Stimulated activated CD4-positive, alpha-beta T cell treated with anti-CD3 and anti-CD28 coated beads, Interleukin-1b, Interleukin-23, amount 100 ng/mL, for 48 hours (primary cell): ENCODE data around the gene PTPN2.
A peak's percentile ranks its signal among the peaks of the same experiment; 100 is the strongest.
"Not testable (repeated sequence)": the region's sequence is repeated elsewhere in the genome, so short reads cannot be mapped to it uniquely, and the experiment has no call there.

Experiments used
- DNase-seq: peaks from one replicate; pipeline ENCODE4 v3.0.0-alpha.2; 2020

PTPN2 gene

GRCh38 chr18:12769644-12770440 is 114.2 kb downstream of the PTPN2 start:
- DNase-seq: no peak

GRCh38 chr18:12769136-12769535 is 114.9 kb downstream of the PTPN2 start:
- DNase-seq: no peak

GRCh38 chr18:12768625-12769024 is 115.4 kb downstream of the PTPN2 start:
- no peak for DNase-seq

GRCh38 chr18:12767580-12768155 is 116.4 kb downstream of the PTPN2 start:
- no peak for DNase-seq

GRCh38 chr18:12766986-12767433 is 117.0 kb downstream of the PTPN2 start:
- no peak for DNase-seq

GRCh38 chr18:12765586-12765985 is 118.5 kb downstream of the PTPN2 start:
- no peak for DNase-seq

GRCh38 chr18:12765126-12765525 is 118.9 kb downstream of the PTPN2 start:
- no peak for DNase-seq

GRCh38 chr18:12758566-12758965 is 125.5 kb downstream of the PTPN2 start:
- not testable (repeated sequence) for DNase-seq

GRCh38 chr18:12756619-12757239 is 127.3 kb downstream of the PTPN2 start:
- DNase-seq: not testable (repeated sequence)

GRCh38 chr18:12755606-12756005 is 128.4 kb downstream of the PTPN2 start:
- not testable (repeated sequence) for DNase-seq

- DNase-seq: no peak
Measured at GRCh38 chr18:12754511-12754910, 129.5 kb downstream of the PTPN2 start.

GRCh38 chr18:12751891-12752290 is 132.1 kb downstream of the PTPN2 start:
- DNase-seq: no peak

- DNase-seq: no peak
Measured at GRCh38 chr18:12751503-12751884, 132.5 kb downstream of the PTPN2 start.

- DNase-seq: no peak
Measured at GRCh38 chr18:12750715-12751502, 133.1 kb downstream of the PTPN2 start.

- DNase-seq: peak; percentile 29
Measured at GRCh38 chr18:12750076-12750714, 133.8 kb downstream of the PTPN2 start.

GRCh38 chr18:12749121-12749520 is 134.9 kb downstream of the PTPN2 start:
- no peak for DNase-seq

GRCh38 chr18:12748671-12749070 is 135.4 kb downstream of the PTPN2 start:
- DNase-seq: no peak

- DNase-seq: no peak
Measured at GRCh38 chr18:12747530-12748315, 136.3 kb downstream of the PTPN2 start.

- DNase-seq: no peak
Measured at GRCh38 chr18:12745095-12745795, 138.8 kb downstream of the PTPN2 start.

- DNase-seq: no peak
Measured at GRCh38 chr18:12744103-12744502, 139.9 kb downstream of the PTPN2 start.

- DNase-seq: no peak
Measured at GRCh38 chr18:12742453-12742852, 141.6 kb downstream of the PTPN2 start.
